Measurements from ENCODE around the gene ZNF432. TPM values are rescaled to one million over a fixed set of nuclear protein-coding genes. Genes with fewer than 3 reads are reported as not detected.

ZNF432 gene
- total and polyA plus RNA-seq, 2 of the 13 experiments (the other 11 are each of a cell fraction or from before 2014, with no cell fraction given), result 4.1 to 8.7 TPM

DNA sequence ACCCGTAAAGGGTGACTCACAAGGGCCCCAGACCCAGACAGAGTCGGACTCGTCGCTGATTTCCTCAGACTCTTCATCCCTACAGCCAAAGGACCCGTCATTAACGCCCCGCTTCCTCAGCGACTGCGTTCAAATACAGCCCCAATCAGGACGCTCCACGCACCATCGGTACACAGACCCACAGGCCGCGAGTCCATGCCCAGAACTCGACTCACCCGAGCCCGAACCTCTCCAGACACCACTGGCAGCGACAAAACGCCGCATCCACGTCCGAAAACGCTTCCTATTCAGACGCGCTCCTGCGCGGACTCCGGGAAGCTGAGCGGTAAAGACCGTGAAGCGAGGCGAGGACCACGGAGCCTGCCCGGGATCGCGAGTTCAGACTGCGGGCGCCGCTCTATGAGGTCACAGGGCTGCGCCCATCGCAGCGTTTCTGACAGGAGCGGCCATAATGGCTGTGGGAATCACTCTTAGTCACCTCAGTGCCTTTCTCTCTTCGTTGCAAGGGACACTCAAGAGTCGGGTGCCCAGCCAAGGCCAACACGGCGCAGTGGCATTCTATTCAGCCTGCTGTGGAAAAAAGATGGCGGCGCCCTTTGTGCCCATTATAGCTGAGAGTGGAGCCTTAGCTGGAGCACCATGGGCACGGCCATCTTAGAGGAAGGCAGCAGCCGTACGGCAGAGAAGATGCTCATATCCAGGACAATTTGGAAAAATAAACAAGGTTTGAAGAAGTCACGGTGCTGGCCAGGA, 20.4 kb downstream of the ZNF432 start, which contains the start of gene ZNF614 (continued):
- TF ChIP-seq, protein P1, sequence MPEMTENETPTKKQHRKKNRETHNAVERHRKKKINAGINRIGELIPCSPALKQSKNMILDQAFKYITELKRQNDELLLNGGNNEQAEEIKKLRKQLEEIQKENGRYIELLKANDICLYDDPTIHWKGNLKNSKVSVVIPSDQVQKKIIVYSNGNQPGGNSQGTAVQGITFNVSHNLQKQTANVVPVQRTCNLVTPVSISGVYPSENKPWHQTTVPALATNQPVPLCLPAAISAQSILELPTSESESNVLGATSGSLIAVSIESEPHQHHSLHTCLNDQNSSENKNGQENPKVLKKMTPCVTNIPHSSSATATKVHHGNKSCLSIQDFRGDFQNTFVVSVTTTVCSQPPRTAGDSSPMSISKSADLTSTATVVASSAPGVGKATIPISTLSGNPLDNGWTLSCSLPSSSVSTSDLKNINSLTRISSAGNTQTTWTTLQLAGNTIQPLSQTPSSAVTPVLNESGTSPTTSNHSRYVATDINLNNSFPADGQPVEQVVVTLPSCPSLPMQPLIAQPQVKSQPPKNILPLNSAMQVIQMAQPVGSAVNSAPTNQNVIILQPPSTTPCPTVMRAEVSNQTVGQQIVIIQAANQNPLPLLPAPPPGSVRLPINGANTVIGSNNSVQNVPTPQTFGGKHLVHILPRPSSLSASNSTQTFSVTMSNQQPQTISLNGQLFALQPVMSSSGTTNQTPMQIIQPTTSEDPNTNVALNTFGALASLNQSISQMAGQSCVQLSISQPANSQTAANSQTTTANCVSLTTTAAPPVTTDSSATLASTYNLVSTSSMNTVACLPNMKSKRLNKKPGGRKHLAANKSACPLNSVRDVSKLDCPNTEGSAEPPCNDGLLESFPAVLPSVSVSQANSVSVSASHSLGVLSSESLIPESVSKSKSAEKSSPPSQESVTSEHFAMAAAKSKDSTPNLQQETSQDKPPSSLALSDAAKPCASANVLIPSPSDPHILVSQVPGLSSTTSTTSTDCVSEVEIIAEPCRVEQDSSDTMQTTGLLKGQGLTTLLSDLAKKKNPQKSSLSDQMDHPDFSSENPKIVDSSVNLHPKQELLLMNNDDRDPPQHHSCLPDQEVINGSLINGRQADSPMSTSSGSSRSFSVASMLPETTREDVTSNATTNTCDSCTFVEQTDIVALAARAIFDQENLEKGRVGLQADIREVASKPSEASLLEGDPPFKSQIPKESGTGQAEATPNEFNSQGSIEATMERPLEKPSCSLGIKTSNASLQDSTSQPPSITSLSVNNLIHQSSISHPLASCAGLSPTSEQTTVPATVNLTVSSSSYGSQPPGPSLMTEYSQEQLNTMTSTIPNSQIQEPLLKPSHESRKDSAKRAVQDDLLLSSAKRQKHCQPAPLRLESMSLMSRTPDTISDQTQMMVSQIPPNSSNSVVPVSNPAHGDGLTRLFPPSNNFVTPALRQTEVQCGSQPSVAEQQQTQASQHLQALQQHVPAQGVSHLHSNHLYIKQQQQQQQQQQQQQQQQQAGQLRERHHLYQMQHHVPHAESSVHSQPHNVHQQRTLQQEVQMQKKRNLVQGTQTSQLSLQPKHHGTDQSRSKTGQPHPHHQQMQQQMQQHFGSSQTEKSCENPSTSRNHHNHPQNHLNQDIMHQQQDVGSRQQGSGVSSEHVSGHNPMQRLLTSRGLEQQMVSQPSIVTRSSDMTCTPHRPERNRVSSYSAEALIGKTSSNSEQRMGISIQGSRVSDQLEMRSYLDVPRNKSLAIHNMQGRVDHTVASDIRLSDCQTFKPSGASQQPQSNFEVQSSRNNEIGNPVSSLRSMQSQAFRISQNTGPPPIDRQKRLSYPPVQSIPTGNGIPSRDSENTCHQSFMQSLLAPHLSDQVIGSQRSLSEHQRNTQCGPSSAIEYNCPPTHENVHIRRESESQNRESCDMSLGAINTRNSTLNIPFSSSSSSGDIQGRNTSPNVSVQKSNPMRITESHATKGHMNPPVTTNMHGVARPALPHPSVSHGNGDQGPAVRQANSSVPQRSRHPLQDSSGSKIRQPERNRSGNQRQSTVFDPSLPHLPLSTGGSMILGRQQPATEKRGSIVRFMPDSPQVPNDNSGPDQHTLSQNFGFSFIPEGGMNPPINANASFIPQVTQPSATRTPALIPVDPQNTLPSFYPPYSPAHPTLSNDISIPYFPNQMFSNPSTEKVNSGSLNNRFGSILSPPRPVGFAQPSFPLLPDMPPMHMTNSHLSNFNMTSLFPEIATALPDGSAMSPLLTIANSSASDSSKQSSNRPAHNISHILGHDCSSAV (CRISPR knock-in tag; IDR thresholded peaks at IDR 0.05; ENCODE audit: borderline replicate concordance), result no peak
- TF ChIP-seq, protein P2, sequence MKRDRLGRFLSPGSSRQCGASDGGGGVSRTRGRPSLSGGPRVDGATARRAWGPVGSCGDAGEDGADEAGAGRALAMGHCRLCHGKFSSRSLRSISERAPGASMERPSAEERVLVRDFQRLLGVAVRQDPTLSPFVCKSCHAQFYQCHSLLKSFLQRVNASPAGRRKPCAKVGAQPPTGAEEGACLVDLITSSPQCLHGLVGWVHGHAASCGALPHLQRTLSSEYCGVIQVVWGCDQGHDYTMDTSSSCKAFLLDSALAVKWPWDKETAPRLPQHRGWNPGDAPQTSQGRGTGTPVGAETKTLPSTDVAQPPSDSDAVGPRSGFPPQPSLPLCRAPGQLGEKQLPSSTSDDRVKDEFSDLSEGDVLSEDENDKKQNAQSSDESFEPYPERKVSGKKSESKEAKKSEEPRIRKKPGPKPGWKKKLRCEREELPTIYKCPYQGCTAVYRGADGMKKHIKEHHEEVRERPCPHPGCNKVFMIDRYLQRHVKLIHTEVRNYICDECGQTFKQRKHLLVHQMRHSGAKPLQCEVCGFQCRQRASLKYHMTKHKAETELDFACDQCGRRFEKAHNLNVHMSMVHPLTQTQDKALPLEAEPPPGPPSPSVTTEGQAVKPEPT (CRISPR knock-in tag; IDR thresholded peaks at IDR 0.05; ENCODE audit: low read depth), result no peak
- TF ChIP-seq, protein P3, sequence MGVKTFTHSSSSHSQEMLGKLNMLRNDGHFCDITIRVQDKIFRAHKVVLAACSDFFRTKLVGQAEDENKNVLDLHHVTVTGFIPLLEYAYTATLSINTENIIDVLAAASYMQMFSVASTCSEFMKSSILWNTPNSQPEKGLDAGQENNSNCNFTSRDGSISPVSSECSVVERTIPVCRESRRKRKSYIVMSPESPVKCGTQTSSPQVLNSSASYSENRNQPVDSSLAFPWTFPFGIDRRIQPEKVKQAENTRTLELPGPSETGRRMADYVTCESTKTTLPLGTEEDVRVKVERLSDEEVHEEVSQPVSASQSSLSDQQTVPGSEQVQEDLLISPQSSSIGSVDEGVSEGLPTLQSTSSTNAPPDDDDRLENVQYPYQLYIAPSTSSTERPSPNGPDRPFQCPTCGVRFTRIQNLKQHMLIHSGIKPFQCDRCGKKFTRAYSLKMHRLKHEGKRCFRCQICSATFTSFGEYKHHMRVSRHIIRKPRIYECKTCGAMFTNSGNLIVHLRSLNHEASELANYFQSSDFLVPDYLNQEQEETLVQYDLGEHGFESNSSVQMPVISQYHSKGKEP (CRISPR knock-in tag; IDR thresholded peaks at IDR 0.05), result peak; percentile 42; the same call in 1 of the 2 replicates
- peak; percentile 90; the same call in 1 of the 2 replicates for TF ChIP-seq ZSCAN29 (CRISPR knock-in tag; conservative IDR thresholded peaks at IDR 0.05)
- TF ChIP-seq ZBTB20 (CRISPR knock-in tag; IDR thresholded peaks at IDR 0.05; ENCODE audit: borderline replicate concordance, low read depth), result no peak
- peak; percentile 77; the same call in 1 of the 2 replicates for TF ChIP-seq FOXC1 (CRISPR knock-in tag; IDR thresholded peaks at IDR 0.05; ENCODE audit: borderline replicate concordance)
- TF ChIP-seq ZNF75D (CRISPR knock-in tag; IDR thresholded peaks at IDR 0.05; ENCODE audit: borderline replicate concordance), result no peak
- TF ChIP-seq ZNF468 (CRISPR knock-in tag; IDR thresholded peaks at IDR 0.05), result no peak
- TF ChIP-seq FOSL2 (CRISPR knock-in tag; IDR thresholded peaks at IDR 0.05), result peak; percentile 58
- no peak for TF ChIP-seq TAF15 (IDR thresholded peaks at IDR 0.05; ENCODE audit: low read depth, low read length, poor library complexity, severe bottlenecking)
- 0 out of 2 replicates have a peak, but pooled peaks have one; percentile 46 for TF ChIP-seq ZNF44 (CRISPR knock-in tag; IDR thresholded peaks at IDR 0.05)
- TF ChIP-seq ZNF615 (CRISPR knock-in tag; IDR thresholded peaks at IDR 0.05; ENCODE audit: borderline replicate concordance), result no peak
- no peak for TF ChIP-seq ZNF841 (CRISPR knock-in tag; IDR thresholded peaks at IDR 0.05; ENCODE audit: borderline replicate concordance)
- TF ChIP-seq, protein P4, sequence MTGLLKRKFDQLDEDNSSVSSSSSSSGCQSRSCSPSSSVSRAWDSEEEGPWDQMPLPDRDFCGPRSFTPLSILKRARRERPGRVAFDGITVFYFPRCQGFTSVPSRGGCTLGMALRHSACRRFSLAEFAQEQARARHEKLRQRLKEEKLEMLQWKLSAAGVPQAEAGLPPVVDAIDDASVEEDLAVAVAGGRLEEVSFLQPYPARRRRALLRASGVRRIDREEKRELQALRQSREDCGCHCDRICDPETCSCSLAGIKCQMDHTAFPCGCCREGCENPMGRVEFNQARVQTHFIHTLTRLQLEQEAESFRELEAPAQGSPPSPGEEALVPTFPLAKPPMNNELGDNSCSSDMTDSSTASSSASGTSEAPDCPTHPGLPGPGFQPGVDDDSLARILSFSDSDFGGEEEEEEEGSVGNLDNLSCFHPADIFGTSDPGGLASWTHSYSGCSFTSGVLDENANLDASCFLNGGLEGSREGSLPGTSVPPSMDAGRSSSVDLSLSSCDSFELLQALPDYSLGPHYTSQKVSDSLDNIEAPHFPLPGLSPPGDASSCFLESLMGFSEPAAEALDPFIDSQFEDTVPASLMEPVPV (CRISPR knock-in tag; IDR thresholded peaks at IDR 0.05), result peak; percentile 86
